Lower leg skin (tissue), 4 donors: ENCODE data around the gene ADGRD1. TPM values are rescaled to one million over a fixed set of nuclear protein-coding genes. Genes with fewer than 3 reads are reported as not detected.

Experiments used
- DNase-seq, 2 donors: peaks; one replicate each; pipeline ENCODE4 v3.0.0-alpha.2; 2019; ENCODE audit warnings: low spot score in 2 of 2
- H3K4me3 ChIP-seq: fragments of 200-600 bp; sonication (generic); 2 replicates; pipeline ENCODE4 v1.5.1; 2017; ENCODE audit warnings: mild to moderate bottlenecking, low read depth; ENCODE audit not compliant: poor library complexity, severe bottlenecking
- CTCF ChIP-seq, 3 donors: fragments of 450-650 bp; IDR thresholded peaks; one replicate each; pipeline ENCODE4 v1.5.1; 2016; ENCODE audit warnings: antibody characterized with exemption in 3 of 3, mild to moderate bottlenecking in 3 of 3, moderate library complexity in 2 of 3
- POLR2A ChIP-seq, 2 donors: fragments of 450-650 bp; IDR thresholded peaks; one replicate each; pipeline ENCODE4 v1.6.1; 2016 to 2017; ENCODE audit warnings: antibody characterized with exemption in 2 of 2, mild to moderate bottlenecking in 1 of 2, moderate library complexity in 1 of 2
- WGBS, 2 donors: methylation state at CpG; one replicate each; pipeline ENCODE4 v1.1.5; 2018; 5-methylcytosine and 5-hydroxymethylcytosine counted together
- intact Hi-C: fragments of 100-400 bp; cut with DNase I; formaldehyde crosslinking; loops from one replicate; pipeline ENCODE4 v1.15.0; 2023; ENCODE audit warnings: low total_unique reads
- total RNA-seq, 4 donors: library from RNA; depleted of rRNA; stranded (reverse); fragments of >200 nt; gene quantifications; one replicate each; pipeline ENCODE4 v1.1.0, GENCODE V29; 2016

The ADGRD1 gene
- total RNA-seq, 4 donors from 2014 or later, result 8.3 to 11.6 (median 8.9) TPM

- intact Hi-C loops, result no loop called here
- 71 to 78% methylated on average over 22 to 23 of the region's 23 CpGs for WGBS, 2 donors
Measured at GRCh38 chr12:131025939-131026702, 72.4 kb downstream of the ADGRD1 start.

GRCh38 chr12:131026754-131027153 is 73.0 kb downstream of the ADGRD1 start:
- 87% methylated on average over 11 of the region's 11 CpGs for WGBS, 2 donors
- no peak for DNase-seq
- TF ChIP-seq POLR2A (IDR thresholded peaks at IDR 0.05), result no peak
- TF ChIP-seq CTCF (IDR thresholded peaks at IDR 0.05), result no peak
- intact Hi-C loops, result no loop called here
- no peak overlapping the region for H3K4me3 ChIP-seq

More at GRCh38 chr12:131025939-131026702, 72.4 kb downstream of the ADGRD1 start:
- TF ChIP-seq CTCF (IDR thresholded peaks at IDR 0.05) (no peak), POLR2A (IDR thresholded peaks at IDR 0.05) (no peak)
- H3K4me3 ChIP-seq, result no peak overlapping the region
- DNase-seq, result no peak

GRCh38 chr12:131027264-131027663 is 73.6 kb downstream of the ADGRD1 start:
- no peak for DNase-seq
- intact Hi-C loops, result no loop called here
- TF ChIP-seq POLR2A (IDR thresholded peaks at IDR 0.05) (no peak), CTCF (IDR thresholded peaks at IDR 0.05) (no peak)
- WGBS, 2 donors, result 83 to 90% methylated on average over 9 of the region's 9 CpGs
- H3K4me3 ChIP-seq, result no peak overlapping the region

- intact Hi-C loops, result no loop called here
- DNase-seq, result no peak
- 76 to 80% methylated on average over 20 of the region's 20 CpGs for WGBS, 2 donors
- TF ChIP-seq CTCF (IDR thresholded peaks at IDR 0.05) (no peak), POLR2A (IDR thresholded peaks at IDR 0.05) (no peak)
- H3K4me3 ChIP-seq, result no peak overlapping the region
Measured at GRCh38 chr12:131027876-131028586, 74.3 kb downstream of the ADGRD1 start.

- no peak for TF ChIP-seq POLR2A (IDR thresholded peaks at IDR 0.05)
- no peak for TF ChIP-seq CTCF (IDR thresholded peaks at IDR 0.05)
- WGBS, 2 donors, result 65 to 67% methylated on average over 29 of the region's 29 CpGs
- DNase-seq, result no peak
- intact Hi-C loops, result no loop called here
- no peak overlapping the region for H3K4me3 ChIP-seq
Measured at GRCh38 chr12:131028587-131029338, 75.1 kb downstream of the ADGRD1 start.
